ENCODE measurements around the gene ZNF316.
A peak's percentile ranks its signal among the peaks of the same experiment; 100 is the strongest.

ZNF316 gene

DNA sequence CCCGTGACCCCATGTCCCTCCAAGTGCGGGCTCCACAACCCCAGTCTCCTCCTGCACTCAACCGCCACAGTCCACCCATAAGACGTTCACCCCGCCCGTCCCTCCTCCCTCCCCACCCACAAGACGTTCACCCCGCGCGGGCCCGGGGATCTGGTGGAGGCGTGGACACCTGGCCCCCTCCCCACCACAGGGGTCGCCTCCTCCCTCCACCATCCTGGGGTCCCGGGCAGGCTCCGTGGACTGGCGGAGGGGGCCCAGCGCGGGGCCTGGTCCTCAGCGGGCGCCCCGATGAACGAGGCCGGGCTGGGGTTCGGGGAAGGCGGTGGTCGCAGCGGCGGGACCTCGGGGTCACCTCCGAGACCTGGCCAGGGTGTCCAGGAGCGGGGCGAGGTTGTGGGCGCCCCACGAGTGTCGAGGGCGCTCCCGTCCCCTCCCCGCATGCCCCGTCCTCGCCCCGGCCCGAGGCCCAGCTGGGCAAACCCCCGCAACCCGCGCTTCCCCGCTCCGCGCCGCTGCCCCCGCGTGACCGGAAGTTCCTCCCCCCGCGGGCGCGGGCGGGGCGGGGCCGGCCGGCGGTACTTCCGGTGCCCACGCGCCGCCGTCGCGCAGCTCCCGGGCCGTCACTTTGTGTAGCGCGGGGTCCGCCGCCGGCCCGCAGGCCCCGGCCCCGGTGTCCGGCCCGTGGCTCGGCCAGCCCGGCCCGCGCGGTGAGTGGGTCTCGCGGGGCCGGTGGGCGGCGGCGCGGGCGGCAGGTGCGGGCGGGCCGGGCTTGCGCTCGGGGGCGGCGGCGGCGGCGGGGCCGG is at the start of gene ZNF316:
Gene ZNF316, plus strand, starts transcription at position 578 of the 803 bp plus-strand sequence. CDS start 5,092 bp downstream, outside the sequence.
- peak; percentile 31 to 32 for DNase-seq (ENCODE audit: low read depth in 2 of 2)

- DNase-seq (ENCODE audit: low read depth in 2 of 2), result no peak
Measured at GRCh38 chr7:6588566-6588965, 48.6 kb upstream of the ZNF316 start.

DNA sequence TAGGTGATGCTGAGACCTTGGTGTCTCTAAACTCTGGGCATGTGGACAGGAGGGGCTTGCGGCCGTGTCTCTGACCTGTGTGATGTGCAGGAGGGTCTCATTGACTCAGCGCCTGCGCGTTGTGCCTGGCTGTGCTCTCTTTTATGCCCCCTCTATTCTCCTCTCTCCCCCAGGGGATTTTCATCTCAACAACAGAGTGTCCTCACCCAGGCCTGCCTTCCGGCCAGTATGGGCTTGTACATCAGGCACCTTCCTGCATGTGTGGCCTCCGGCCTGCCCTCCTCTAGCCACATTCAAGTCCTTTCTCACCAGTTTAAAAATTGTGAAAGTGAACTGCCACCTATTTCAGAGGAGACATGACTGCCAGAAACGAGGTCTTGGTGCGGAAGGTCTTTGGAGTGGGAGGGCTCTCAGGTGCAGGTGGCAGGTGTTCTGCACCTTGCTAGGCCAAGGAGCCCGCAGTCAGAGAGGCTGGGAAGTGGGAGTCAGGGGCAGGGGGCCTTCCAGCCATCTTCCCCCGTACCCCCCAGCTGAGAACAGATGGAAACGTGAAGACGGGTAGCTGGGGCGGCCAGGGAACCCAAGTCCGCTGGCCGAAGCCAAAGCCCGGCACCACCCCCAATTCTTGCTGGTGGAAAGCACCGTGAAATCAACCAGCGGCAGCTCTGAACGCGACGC is 47.8 kb upstream of the ZNF316 start:
- no peak for DNase-seq (ENCODE audit: low read depth in 2 of 2)

DNA sequence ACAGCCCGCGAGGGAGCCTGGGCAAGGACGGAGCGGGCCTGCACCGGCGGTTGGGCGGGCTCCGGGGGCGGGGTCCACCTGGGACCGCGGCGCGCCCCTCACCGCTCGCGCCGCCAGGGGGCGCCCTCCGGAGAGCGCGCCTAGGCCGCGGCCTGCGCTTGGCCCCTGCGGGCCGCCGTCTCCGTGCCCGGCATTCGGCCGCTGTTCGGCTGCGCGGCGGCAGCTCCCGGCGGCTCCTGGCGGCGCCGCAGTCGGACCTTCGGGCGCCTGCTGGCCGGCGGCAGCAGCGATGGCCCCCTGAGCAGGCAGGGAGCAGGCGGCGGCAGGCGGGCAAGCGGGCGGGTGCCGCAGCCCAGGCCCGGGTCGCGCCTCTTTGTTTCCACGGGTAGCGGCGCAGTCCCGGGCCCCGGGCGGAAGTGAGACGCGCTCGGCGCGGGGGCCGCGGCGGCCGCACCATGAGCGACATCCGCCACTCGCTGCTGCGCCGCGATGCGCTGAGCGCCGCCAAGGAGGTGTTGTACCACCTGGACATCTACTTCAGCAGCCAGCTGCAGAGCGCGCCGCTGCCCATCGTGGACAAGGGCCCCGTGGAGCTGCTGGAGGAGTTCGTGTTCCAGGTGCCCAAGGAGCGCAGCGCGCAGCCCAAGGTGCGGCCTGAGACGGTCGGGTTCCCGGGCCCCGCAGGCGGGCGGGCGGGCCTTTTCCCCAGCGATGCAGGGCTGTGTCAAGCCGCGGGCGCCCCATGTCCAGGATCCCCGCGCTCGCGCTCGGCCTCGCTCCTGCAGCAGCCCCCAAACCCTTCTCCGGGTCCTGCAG is 47.1 kb upstream of the ZNF316 start, which contains the start of gene INTS15:
Gene INTS15, plus strand, starts transcription at position 193 of the 816 bp plus-strand sequence. Its CDS starts 263 bp downstream, at position 456.
- DNase-seq (ENCODE audit: low read depth in 2 of 2), result peak; percentile 56 to 60

- no peak for DNase-seq (ENCODE audit: low read depth in 2 of 2)
Measured at GRCh38 chr7:6590645-6591110, 46.4 kb upstream of the ZNF316 start.

DNA sequence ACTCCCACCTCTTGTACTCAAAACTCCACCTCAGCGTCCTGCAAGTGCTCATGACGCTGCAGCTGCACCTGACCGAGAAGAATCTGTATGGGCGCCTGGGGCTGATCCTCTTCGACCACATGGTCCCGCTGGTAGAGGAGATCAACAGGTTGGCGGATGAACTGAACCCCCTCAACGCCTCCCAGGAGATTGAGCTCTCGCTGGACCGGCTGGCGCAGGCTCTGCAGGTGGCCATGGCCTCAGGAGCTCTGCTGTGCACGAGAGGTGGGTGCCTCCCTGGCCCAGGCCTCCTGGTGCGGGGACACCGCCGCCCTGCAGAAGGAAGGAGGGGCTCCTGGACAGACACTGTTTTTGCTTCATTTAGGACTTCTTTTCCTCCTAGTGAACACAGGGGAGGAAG is 37.0 kb upstream of the ZNF316 start:
- DNase-seq (ENCODE audit: low read depth in 2 of 2), result no peak

- no peak for DNase-seq (ENCODE audit: low read depth in 2 of 2)
Measured at GRCh38 chr7:6604458-6604857, 32.7 kb upstream of the ZNF316 start.

GRCh38 chr7:6606866-6607583 is 30.1 kb upstream of the ZNF316 start:
- no peak for DNase-seq (ENCODE audit: low read depth in 2 of 2)

DNA sequence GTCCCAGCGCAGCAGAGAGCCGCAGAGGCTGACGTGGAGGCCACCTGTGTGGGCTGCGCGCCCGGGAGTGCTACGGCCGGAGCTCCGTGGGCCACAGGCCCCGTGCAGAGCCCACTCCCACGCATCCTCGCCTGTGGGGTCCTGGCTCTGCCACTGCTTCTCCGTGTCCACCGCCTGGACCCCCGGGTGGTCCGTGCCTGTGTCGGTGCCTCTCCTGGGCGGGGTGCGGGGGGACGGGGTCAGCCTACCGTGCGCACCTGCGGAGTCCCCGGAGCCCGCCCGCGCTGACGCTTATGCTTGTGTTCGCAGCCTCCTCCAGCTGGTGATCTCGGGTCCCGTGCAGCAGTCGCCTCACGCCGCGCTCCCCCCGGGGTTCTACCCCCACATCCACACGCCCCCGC is 29.5 kb upstream of the ZNF316 start:
- DNase-seq (ENCODE audit: low read depth in 2 of 2), result no peak

DNA sequence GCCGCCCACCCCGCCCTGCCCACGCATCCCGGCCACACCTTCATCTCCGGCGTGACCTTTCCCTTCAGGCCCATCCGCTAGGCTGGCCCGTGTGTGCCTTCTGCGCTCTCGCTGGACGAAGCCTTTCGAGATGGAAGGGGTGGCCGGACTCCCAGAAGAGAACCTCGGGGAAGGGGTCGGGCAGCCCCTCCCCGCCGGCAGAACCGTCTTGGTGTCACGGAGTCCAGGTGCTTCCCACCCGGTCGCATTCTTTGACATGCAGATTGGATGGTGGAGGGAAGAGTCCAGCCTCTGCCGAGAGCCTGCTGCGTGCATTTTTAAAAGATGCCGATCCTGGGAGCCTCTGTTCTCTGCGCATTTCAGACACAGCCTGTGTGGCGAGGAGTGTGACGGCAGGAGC is 29.0 kb upstream of the ZNF316 start:
- no peak for DNase-seq (ENCODE audit: low read depth in 2 of 2)

GRCh38 chr7:6608794-6609193 is 28.3 kb upstream of the ZNF316 start:
- DNase-seq (ENCODE audit: low read depth in 2 of 2), result no peak

- no peak for DNase-seq (ENCODE audit: low read depth in 2 of 2)
Measured at GRCh38 chr7:6612819-6613218, 24.3 kb upstream of the ZNF316 start.

GRCh38 chr7:6613706-6614105 is 23.4 kb upstream of the ZNF316 start:
- no peak for DNase-seq (ENCODE audit: low read depth in 2 of 2)

DNA sequence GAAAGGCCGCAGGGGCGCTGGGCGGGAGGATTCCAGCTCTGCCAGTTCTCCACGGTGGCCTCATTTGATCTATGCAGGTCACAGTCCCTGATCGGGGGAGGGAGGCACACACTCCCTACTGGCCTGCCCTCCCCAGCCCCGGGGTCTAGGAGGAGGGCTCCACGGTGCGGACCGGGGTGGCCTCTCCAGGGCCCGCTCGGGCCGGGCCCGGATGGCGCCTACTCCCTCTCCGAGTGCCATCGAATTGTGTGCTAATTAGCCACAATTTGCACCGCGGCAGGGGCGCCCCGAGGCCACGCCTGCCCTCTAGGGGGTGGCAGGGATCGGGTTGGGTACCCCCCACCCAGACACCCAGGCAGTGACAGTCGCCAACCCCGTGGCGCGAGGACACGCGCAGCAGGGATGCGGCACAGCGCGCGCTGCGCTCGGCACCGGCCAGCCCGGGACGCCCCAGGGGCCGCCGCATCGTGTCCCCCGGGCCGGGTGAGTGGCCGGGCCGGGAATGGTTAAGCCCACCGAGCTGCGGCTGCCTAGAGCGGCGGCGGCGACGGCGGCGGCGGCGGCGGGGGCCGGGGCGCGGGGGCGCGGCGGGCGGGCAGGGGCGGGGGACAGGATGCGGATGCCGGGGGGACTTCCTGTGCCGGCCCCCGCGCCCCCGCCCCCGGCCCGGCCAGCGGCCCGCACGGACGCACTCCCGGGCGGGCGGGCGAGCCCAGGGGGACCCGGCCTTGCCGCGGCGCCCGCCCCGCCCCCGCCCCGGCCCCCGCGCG is 22.0 kb upstream of the ZNF316 start, which contains the start of gene ZNF853:
Gene ZNF853, plus strand, starts transcription at position 658 of the 770 bp plus-strand sequence. CDS start 565 bp downstream, outside the sequence.
- DNase-seq (ENCODE audit: low read depth in 2 of 2), result no peak

GRCh38 chr7:6615723-6616555 is 21.2 kb upstream of the ZNF316 start:
- no peak for DNase-seq (ENCODE audit: low read depth in 2 of 2)

DNA sequence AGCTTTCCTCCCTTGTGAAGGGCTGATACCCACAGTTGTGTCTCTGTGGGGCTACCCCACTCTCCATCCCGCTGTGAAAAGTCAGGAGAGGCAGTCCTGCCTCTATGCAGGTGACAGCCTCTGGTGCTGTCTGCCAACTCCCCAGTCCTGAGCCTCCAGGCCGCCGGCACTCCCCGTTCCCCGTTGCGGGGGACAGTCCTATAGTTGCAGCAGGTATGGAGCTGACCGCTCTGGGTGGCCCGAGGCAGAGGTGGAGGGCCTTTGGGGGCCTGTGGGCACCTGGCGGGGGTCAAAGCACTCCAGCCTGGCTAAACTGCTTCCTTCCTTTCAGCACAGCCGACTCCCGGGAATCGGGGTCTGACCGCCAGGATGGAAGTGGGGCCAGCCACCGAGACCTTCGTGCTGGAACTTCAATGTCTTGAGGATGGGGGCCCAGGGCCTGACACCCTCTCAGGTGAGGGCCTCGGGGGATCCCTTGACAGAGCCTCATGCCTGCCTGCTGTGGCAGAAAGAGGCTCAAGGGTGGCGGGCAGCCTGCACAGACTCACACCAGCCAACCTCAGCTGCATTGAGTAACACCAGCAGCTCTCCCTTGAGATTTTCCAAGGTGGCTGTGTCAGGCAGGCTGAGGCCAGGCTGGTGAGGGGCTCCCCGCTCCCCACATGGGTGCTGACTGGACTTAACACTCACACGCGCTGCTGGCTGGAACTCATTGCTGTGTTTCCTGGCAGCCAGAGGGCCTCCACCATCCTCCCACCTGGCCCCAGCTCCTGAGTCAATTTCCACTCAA is 20.1 kb upstream of the ZNF316 start:
- DNase-seq (ENCODE audit: low read depth in 2 of 2), result no peak

DNA sequence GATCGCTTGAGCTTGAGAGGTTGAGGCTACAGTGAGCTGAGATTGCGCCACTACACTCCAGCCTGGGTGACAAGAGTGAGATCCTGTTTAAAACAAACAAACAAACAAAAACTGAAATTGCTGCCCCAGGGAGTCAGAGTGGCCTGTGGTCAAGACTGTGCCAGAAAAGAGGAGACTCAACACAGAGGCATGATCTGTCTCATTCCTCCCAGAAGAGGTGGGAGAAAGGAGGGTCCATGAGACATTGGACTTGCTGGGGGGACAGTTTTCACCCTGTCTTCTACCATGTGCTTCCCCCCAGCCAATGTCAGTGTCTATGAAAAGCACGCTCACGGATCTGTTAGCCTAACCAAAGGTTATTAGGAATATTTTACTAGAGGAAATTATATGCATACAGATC is 18.5 kb upstream of the ZNF316 start:
- no peak for DNase-seq (ENCODE audit: low read depth in 2 of 2)

- DNase-seq (ENCODE audit: low read depth in 2 of 2), result no peak
Measured at GRCh38 chr7:6619961-6620360, 17.2 kb upstream of the ZNF316 start.
